Measurements from ENCODE around the gene DMRTB1.

DNA sequence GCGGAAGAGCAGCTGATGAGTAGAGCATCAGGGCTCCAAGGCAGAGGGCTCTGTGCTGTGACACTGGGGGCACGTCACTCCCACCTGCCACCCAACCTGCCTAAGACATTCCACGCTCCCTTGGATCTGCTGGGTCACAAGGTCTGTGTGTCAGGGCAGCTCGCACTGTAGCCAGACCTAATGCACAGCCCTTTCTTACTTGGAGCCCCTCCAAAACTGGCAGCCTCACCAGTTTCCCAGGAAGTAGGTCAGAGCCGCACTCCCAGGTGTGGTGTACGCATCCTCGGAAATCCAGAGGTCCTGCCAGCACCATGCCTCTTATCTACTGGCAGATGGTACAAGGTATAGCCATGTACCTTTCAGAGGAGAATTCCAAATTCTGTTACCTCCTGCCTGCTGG lies 22.3 kb downstream of the DMRTB1 start:
- TF ChIP-seq, protein P1, sequence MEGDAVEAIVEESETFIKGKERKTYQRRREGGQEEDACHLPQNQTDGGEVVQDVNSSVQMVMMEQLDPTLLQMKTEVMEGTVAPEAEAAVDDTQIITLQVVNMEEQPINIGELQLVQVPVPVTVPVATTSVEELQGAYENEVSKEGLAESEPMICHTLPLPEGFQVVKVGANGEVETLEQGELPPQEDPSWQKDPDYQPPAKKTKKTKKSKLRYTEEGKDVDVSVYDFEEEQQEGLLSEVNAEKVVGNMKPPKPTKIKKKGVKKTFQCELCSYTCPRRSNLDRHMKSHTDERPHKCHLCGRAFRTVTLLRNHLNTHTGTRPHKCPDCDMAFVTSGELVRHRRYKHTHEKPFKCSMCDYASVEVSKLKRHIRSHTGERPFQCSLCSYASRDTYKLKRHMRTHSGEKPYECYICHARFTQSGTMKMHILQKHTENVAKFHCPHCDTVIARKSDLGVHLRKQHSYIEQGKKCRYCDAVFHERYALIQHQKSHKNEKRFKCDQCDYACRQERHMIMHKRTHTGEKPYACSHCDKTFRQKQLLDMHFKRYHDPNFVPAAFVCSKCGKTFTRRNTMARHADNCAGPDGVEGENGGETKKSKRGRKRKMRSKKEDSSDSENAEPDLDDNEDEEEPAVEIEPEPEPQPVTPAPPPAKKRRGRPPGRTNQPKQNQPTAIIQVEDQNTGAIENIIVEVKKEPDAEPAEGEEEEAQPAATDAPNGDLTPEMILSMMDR (IDR thresholded peaks at IDR 0.05 in 2 of 3, conservative IDR thresholded peaks at IDR 0.05 in 1 of 3; ENCODE audit: borderline replicate concordance in 1 of 3, insufficient read depth in 1 of 3, low read depth in 2 of 3, low read length in 2 of 3), result no peak
- TF ChIP-seq EZH2 (IDR thresholded peaks at IDR 0.05), result no peak
- no peak for TF ChIP-seq POLR2A (IDR thresholded peaks at IDR 0.05; ENCODE audit: borderline replicate concordance, extremely low read depth, insufficient read depth, insufficient read length)
